ENCODE measurements around the gene PTPRF.

DNA sequence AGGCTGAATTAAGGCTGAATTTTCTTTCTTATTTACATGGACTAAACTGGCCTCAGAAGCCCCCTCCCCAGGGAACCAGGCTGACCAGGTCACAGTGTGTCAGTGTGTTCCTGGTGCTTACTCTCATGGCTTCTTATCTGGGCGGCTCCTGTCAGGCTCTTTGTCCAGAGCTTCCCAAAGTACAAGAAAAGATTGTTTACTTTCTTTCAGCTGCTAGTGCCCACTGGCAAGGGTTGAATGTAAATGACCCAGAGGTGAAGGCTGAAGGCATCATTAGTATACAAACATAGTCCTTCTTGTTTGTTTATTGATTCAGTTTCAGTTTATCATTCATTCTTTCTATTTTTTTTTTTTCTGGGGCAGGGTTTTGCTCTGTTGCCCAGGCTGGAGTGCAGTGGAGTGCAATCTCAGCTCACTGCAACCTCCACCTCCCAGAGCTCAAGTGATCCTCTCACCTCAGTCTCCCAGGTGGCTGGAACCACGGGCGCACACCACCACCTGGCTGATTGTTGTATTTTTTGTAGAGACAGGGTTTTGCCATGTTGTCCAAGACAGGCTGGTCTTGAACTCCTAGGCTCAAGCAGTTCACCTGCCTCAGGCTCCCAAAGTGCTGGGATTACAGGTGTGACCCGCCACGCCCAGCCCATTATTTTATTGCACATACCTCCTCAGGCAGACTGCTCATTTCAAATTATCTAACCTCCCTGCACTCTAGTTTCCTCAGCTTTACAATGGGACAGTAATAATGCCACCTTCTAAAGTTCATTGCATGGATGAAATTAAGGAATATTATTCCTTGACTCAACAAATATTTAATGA lies 109.5 kb downstream of the PTPRF start:
- TF ChIP-seq, protein P1, sequence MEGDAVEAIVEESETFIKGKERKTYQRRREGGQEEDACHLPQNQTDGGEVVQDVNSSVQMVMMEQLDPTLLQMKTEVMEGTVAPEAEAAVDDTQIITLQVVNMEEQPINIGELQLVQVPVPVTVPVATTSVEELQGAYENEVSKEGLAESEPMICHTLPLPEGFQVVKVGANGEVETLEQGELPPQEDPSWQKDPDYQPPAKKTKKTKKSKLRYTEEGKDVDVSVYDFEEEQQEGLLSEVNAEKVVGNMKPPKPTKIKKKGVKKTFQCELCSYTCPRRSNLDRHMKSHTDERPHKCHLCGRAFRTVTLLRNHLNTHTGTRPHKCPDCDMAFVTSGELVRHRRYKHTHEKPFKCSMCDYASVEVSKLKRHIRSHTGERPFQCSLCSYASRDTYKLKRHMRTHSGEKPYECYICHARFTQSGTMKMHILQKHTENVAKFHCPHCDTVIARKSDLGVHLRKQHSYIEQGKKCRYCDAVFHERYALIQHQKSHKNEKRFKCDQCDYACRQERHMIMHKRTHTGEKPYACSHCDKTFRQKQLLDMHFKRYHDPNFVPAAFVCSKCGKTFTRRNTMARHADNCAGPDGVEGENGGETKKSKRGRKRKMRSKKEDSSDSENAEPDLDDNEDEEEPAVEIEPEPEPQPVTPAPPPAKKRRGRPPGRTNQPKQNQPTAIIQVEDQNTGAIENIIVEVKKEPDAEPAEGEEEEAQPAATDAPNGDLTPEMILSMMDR (IDR thresholded peaks at IDR 0.05 in 8 of 11, conservative IDR thresholded peaks at IDR 0.05 in 3 of 11), result no peak
- TF ChIP-seq POLR2AphosphoS5 (IDR thresholded peaks at IDR 0.05), result no peak

Data from spleen (tissue), 7 donors.